ENCODE measurements around the gene SIGLEC5. TPM values are rescaled to one million over a fixed set of nuclear protein-coding genes. Genes with fewer than 3 reads are reported as not detected.

Gene SIGLEC5
- total and polyA plus RNA-seq, 8 donors: 0.58 to 1.8 (median 1.2) TPM; not detected in 5

DNA sequence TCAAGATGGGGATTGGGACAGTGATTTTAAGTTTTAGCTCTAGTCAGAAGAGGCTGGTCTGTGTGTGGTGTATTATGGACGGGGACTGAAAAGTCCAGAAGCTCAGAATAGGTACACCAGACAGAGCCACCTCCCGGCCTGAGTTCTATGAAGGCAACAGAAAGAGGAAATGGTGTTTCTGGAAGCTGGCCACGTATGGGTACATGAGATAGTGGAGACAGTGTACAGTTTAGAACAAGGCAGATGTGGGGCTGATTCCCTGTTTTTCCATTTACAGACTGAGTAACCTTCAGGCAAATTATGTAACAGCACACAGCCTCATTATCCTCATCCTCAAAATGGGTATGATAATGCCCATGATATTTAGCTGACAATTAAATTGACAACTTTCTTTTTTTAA lies 57.8 kb downstream of the SIGLEC5 start:
- H3K9me3 ChIP-seq: no peaks in the 10 kb centered on the region
- TF ChIP-seq POLR2A (IDR thresholded peaks at IDR 0.05) (no peak), EP300 (IDR thresholded peaks at IDR 0.05) (no peak), POLR2AphosphoS5 (IDR thresholded peaks at IDR 0.05) (no peak)
- TF ChIP-seq, protein P1, sequence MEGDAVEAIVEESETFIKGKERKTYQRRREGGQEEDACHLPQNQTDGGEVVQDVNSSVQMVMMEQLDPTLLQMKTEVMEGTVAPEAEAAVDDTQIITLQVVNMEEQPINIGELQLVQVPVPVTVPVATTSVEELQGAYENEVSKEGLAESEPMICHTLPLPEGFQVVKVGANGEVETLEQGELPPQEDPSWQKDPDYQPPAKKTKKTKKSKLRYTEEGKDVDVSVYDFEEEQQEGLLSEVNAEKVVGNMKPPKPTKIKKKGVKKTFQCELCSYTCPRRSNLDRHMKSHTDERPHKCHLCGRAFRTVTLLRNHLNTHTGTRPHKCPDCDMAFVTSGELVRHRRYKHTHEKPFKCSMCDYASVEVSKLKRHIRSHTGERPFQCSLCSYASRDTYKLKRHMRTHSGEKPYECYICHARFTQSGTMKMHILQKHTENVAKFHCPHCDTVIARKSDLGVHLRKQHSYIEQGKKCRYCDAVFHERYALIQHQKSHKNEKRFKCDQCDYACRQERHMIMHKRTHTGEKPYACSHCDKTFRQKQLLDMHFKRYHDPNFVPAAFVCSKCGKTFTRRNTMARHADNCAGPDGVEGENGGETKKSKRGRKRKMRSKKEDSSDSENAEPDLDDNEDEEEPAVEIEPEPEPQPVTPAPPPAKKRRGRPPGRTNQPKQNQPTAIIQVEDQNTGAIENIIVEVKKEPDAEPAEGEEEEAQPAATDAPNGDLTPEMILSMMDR (IDR thresholded peaks at IDR 0.05): no peak
- H3K4me3 ChIP-seq: peak overlapping the region in 2 of 4 donors; percentile 80 to 82
- DNase-seq: no peak
- 52 to 74% (median 61%) methylated on average over 3 of the region's 3 CpGs for WGBS, 5 donors
- H3K4me1 ChIP-seq: peaks cover 10 to 25% (median 23%) of the 10 kb centered on the region in 4 donors
- no peak overlapping the region for H3K27ac ChIP-seq
- H3K27me3 ChIP-seq: no peaks in the 10 kb centered on the region
- H3K36me3 ChIP-seq: peaks cover 4 to 42% (median 37%) of the 10 kb centered on the region in 4 donors
- intact Hi-C loops (cut with DNase I; ENCODE audit: low total_unique reads): no loop called here

DNA sequence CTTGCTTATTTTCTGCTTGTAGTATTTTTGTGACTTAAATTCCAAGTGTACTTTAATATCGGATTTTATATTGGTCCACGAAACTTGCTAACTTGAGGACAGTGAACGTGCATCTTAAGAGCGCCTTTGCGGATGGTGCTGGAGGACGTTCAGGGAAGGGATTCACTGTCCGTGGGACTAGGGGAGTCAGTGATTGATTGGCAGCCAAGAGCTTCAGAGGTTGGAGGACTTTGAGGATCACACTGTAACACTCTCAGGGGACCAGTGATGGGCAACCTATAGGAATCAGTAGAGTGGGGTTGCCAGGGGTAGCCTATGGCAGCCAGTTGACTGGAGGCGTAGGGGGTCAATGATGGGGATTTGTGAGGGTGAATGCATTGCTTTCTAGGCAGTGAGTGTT lies 58.6 kb downstream of the SIGLEC5 start:
- TF ChIP-seq EP300 (IDR thresholded peaks at IDR 0.05) (no peak), POLR2A (IDR thresholded peaks at IDR 0.05) (no peak), POLR2AphosphoS5 (IDR thresholded peaks at IDR 0.05) (no peak)
- TF ChIP-seq, protein P1 (IDR thresholded peaks at IDR 0.05): no peak
- intact Hi-C loops (cut with DNase I; ENCODE audit: low total_unique reads): no loop called here
- Histone ChIP-seq H3K27ac (peak overlapping the region in 4 of 5 donors; percentile 57 to 84 (median 74)), H3K9me3 (no peaks in the 10 kb centered on the region), H3K27me3 (peaks cover 0 to 4% (median 2%) of the 10 kb centered on the region in 3 donors), H3K4me1 (peaks cover 10 to 25% (median 23%) of the 10 kb centered on the region in 4 donors), H3K4me3 (peak overlapping the region; percentile 59 to 82 (median 76)), H3K36me3 (peaks cover 4 to 34% (median 31%) of the 10 kb centered on the region in 4 donors)
- WGBS, 5 donors: 5 to 12% (median 11%) methylated on average over 8 of the region's 8 CpGs
- no peak for DNase-seq

- H3K27me3 ChIP-seq: peaks cover 0 to 10% (median 3%) of the 10 kb centered on the region in 3 donors
- WGBS, 5 donors: 0 to 1% (median 0%) methylated on average over 30 of the region's 30 CpGs
- intact Hi-C loops (cut with DNase I; ENCODE audit: low total_unique reads): no loop called here
Measured at GRCh38 chr19:51570962-51571575, 59.1 kb downstream of the SIGLEC5 start, which contains the start of gene ZNF175. TSS of gene ZNF175 (plus strand) at chr19:51571283. CDS start at chr19:51573330, 2,047 bp downstream.

GRCh38 chr19:51568456-51568855 lies 61.7 kb downstream of the SIGLEC5 start:
- peaks cover 10 to 24% (median 20%) of the 10 kb centered on the region in 4 donors for H3K4me1 ChIP-seq
- no peak overlapping the region for H3K4me3 ChIP-seq
- no peak for DNase-seq
- peaks cover 0 to 5% (median 5%) of the 10 kb centered on the region in 4 donors for H3K36me3 ChIP-seq
- no peak overlapping the region for H3K27ac ChIP-seq
- no peak for TF ChIP-seq EP300 (IDR thresholded peaks at IDR 0.05)
- no peak for TF ChIP-seq POLR2A (IDR thresholded peaks at IDR 0.05)
- TF ChIP-seq POLR2AphosphoS5 (IDR thresholded peaks at IDR 0.05): no peak
- no peaks in the 10 kb centered on the region for H3K9me3 ChIP-seq
- peaks cover 0 to 32% (median 6%) of the 10 kb centered on the region in 3 donors for H3K27me3 ChIP-seq
- WGBS, 5 donors: 78 to 91% (median 85%) methylated on average over 1 of the region's 1 CpG
- intact Hi-C loops (cut with DNase I; ENCODE audit: low total_unique reads): no loop called here

More at GRCh38 chr19:51570962-51571575, 59.1 kb downstream of the SIGLEC5 start, which contains the start of gene ZNF175:
- Histone ChIP-seq H3K4me3 (peak within 1 kb of the TSS; percentile 59 to 82 (median 76)), H3K36me3 (peaks cover 4 to 28% (median 26%) of the 10 kb centered on the region in 4 donors), H3K4me1 (peaks cover 10 to 25% (median 23%) of the 10 kb centered on the region in 4 donors), H3K27ac (peak within 1 kb of the TSS in 4 of 5 donors; percentile 57 to 84 (median 74)), H3K9me3 (no peaks in the 10 kb centered on the region)
- TF ChIP-seq EP300 (IDR thresholded peaks at IDR 0.05): no peak
- peak; percentile 58 to 95 (median 79) for TF ChIP-seq POLR2AphosphoS5 (IDR thresholded peaks at IDR 0.05)
- TF ChIP-seq, protein P1 (IDR thresholded peaks at IDR 0.05): peak in 1 of 7 experiments; percentile 21
- no peak for TF ChIP-seq POLR2A (IDR thresholded peaks at IDR 0.05)
- DNase-seq: peak; percentile 94 to 99
